ENCODE results near the gene HSPB6.
"Not testable (repeated sequence)": the region's sequence is repeated elsewhere in the genome, so short reads cannot be mapped to it uniquely, and the experiment has no call there.

HSPB6 gene

DNA sequence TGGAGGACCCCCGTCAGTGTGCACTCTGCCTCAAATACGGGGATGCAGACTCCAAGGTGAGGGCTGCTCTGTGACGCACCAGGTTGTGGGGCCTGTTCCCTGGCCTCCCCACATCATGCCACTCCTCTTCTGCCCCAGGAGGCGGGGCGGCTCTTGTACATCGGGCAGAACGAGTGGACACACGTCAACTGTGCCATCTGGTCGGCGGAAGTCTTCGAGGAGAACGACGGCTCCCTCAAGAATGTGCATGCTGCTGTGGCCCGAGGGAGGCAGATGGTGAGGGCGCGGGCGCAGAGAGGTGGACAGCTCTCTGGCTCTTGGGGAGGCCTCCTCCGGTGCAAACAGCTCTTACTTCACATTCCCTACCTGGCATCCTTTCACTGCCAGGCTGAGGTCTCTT is 27.8 kb downstream of the HSPB6 start:
- DNase-seq: no peak

- no peak for DNase-seq
These were observed 28.7 kb downstream of the HSPB6 start for GRCh38 chr19:35727956-35728706.

DNA sequence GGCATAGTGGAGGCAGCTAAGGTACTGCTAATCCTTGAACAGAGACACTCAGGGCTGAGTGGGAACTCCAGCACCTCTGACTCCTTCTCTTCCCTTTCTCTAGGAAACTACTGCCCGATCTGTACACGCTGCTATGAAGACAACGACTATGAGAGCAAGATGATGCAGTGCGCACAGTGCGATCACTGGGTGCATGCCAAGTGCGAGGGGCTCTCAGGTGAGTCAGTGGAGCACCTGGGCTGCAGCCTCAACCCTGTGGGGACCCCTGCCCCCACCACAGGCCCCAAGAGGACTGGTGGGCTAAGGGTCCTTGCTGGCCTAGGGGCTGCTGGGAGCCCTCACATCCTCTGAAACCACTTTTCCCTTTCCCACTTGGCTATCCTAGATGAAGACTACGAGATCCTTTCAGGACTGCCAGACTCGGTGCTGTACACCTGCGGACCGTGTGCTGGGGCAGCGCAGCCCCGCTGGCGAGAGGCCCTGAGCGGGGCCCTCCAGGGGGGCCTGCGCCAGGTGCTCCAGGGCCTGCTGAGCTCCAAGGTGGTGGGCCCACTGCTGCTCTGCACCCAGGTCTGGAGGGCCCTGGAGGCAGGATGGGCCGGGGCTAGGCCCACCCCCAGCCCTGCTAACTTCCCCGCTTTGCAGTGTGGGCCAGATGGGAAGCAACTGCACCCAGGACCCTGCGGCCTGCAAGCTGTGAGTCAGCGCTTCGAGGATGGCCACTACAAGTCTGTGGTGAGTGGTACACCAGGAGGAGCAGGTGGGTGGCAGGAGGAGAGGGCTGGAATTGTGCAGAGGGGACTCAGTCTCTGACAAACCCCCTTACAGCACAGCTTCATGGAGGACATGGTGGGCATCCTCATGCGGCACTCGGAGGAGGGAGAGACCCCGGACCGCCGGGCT is 29.5 kb downstream of the HSPB6 start:
- DNase-seq: no peak

DNA sequence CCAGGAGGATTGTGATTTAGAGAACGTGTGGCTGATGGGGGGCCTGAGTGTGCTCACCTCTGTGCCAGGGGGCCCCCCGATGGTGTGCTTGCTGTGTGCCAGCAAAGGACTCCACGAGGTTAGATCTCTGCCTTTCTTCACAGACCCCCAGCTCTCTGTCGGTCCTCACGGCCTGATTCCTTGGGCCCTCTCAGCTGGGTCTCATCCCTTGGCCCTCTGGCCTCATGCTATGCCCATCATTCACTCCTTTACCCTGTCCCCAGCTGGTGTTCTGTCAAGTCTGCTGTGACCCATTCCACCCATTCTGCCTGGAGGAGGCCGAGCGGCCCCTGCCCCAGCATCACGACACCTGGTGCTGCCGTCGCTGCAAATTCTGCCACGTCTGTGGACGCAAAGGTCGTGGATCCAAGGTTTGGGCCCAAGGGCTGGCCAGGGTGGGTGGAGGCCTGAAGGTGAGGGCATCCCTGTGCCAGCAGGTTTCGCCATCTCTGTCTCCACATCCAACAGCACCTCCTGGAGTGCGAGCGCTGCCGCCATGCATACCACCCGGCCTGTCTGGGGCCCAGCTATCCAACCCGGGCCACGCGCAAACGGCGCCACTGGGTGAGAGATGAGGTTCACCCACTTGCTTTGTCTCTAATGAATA is 31.5 kb downstream of the HSPB6 start:
- no peak for DNase-seq

DNA sequence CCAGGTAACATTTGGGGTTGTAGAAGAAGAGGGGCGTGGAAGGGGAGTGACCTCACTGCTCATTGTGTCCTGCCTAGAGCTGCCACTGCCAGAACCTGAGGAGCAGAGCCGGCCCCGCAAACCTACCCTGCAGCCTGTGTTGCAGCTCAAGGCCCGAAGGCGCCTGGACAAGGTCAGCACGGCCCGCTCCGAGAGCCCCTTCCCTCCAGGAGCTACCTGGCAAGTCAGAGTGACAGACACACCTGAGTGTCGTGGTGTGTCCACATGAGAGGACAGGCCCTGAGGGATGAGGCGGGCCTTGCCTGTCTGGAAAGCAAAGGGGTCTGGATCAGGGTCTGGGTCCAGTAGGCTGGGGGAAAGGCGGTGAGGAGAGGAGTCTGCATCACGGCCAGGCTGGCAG is 32.3 kb downstream of the HSPB6 start:
- DNase-seq: no peak

GRCh38 chr19:35724132-35724531 is 32.7 kb downstream of the HSPB6 start:
- DNase-seq: not testable (repeated sequence)

GRCh38 chr19:35723671-35724070 is 33.2 kb downstream of the HSPB6 start:
- DNase-seq: no peak

- DNase-seq: no peak
These were observed 33.9 kb downstream of the HSPB6 start for GRCh38 chr19:35722897-35723296.

DNA sequence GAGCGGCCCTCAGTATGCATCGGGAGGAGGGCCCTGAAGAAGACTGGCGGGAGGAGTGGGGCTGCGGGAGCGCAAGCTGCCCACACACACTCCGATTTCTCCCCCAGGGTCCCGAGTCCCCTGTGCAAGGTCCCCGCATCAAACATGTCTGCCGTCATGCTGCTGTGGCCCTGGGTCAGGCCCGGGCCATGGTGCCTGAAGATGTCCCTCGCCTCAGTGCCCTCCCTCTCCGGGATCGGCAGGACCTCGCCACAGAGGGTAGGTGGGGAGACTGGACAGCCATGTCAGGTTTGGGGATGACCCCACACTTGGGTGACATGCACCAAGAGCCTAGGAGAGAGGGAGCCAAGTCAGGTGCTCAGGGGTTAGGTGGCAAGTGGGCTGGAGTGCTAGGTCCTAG is 34.4 kb downstream of the HSPB6 start:
- no peak for DNase-seq

- DNase-seq: no peak
These were observed 35.5 kb downstream of the HSPB6 start for GRCh38 chr19:35721374-35721773.

DNA sequence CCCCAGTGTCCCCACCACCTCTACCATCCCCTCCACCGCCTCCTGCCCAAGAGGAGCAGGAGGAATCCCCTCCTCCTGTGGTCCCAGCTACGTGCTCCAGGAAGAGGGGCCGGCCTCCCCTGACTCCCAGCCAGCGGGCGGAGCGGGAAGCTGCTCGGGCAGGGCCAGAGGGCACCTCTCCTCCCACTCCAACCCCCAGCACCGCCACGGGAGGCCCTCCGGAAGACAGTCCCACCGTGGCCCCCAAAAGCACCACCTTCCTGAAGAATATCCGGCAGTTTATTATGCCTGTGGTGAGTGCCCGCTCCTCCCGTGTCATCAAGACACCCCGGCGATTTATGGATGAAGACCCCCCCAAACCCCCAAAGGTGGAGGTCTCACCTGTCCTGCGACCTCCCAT is 36.2 kb downstream of the HSPB6 start:
- no peak for DNase-seq

GRCh38 chr19:35720163-35720524 is 36.7 kb downstream of the HSPB6 start:
- DNase-seq: no peak

- DNase-seq: no peak
These were observed 37.2 kb downstream of the HSPB6 start for GRCh38 chr19:35719402-35720162.

DNA sequence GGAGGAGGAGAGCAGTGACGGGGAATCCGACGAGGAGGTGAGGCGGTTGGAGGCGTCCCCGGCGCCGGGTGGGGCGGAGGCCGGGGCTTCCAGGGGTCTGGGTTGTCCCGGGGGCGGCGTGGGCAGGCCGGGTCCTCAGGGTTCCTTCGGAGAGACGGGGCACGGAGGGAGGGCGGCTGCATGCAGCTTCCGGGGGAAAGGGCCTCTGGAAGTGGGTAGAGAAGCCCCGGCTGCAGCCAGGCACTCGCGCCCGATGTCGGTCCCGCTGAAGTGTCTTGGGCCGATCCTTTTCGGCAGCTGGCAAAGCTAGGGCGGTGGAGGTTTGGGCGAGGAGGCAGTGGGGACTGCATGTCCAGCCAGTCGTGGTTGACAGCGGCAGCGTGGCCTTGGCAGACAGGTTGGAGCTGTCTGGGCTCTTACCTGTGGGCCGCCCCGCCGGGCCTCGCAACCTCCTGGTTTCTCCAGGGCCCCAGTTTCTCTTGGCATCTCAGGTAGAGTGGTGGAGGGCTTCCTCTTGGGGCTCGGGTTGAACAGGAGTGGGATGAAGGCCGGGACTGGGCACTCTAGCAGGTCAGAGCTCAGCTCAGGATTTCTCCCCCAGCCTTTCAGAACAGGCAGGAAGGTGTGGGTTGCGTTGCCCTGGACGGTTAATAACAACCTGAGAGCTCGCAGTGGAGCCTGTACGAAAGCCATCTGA is 38.3 kb downstream of the HSPB6 start:
- peak; percentile 42 for DNase-seq

DNA sequence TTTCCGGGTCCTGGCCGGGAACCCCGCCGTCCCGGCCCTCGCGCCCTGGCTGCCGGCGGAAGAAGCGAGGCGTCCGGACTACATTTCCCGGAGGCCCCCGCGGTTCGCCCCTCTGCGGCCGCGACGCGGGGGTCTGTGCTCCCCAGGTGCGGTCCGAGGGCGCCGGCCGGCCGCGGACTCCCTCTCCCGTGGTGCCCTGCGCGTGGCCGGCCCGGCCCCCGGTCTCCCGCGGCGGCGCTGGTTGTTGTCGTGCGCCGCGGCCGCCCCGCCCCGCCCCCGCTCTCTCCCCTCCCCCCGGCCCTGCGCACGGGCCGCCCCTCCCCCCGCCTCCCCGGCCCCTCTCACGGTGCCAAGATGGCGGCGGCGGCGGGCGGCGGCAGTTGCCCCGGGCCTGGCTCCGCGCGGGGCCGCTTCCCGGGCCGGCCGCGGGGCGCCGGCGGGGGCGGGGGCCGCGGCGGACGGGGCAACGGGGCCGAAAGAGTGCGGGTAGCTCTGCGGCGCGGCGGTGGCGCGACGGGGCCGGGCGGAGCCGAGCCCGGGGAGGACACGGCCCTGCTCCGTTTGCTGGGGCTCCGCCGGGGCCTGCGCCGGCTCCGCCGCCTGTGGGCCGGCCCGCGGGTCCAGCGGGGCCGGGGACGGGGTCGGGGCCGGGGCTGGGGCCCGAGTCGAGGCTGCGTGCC is 39.0 kb downstream of the HSPB6 start, which contains the start of gene KMT2B:
Gene KMT2B (plus strand): TSS at position 339 of the 680 bp plus-strand sequence. CDS start 16 bp downstream, at position 355.
- DNase-seq: no peak

GRCh38 chr19:35716801-35717664 is 39.8 kb downstream of the HSPB6 start:
- DNase-seq: peak; percentile 98

GRCh38 chr19:35715981-35716800 is 40.6 kb downstream of the HSPB6 start:
- peak; percentile 16 for DNase-seq

DNA sequence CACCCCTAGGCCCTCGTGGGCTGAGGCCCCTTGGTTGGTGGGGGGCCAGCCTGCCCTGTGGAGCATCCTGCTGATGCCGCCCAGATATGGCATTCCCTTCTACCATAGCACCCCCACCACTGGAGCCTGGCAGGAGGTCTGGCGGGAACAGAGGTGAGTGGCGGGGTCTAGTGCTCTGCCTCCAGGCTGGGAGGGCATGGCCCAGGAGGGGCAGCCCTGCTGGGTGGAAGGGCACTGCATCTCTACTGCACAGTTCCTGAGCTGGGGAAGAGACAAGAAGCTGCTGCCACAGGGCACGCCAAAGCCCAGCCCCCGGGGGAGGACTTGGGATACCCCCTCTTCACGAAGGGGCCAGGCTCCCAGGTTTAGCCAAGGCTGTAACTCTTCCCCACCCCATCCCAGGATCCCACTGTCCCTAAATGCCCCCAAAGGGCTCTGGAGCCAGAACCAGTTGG is 41.4 kb downstream of the HSPB6 start:
- no peak for DNase-seq

DNA sequence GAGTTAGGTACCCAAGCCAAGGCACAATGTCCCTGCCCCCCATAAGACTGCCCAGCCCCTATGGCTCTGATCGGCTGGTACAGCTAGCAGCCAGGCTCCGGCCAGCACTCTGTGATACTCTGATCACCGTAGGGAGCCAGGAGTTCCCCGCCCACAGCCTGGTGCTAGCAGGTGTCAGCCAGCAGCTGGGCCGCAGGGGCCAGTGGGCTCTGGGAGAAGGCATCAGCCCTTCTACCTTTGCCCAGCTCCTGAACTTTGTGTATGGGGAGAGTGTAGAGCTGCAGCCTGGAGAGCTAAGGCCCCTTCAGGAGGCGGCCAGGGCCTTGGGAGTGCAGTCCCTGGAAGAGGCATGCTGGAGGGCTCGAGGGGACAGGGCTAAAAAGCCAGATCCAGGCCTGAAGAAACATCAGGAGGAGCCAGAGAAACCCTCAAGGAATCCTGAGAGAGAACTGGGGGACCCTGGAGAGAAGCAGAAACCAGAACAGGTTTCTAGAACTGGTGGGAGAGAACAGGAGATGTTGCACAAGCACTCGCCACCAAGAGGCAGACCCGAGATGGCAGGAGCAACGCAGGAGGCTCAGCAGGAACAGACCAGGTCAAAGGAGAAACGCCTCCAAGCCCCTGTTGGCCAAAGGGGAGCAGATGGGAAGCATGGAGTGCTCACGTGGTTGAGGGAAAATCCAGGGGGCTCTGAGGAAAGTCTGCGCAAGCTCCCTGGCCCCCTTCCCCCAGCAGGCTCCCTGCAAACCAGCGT is 42.1 kb downstream of the HSPB6 start:
- DNase-seq: no peak
